Ovary (tissue), 3 donors: ENCODE data around the gene PIK3R1.

Experiments used
- CTCF ChIP-seq, 3 donors: fragments of 450-650 bp in 2 of 3; fragments of 200-600 bp in 1 of 3; IDR thresholded peaks; one replicate each; pipeline versions ENCODE4 v1.5.1 to v1.8.0; 2016 to 2022; ENCODE audit warnings: antibody characterized with exemption in 3 of 3, mild to moderate bottlenecking in 1 of 3
- EP300 ChIP-seq: sonication (generic); formaldehyde crosslinking; IDR thresholded peaks from one replicate; pipeline ENCODE4 v1.6.1; 2017; ENCODE audit warnings: antibody characterized with exemption
- POLR2A ChIP-seq: fragments of 450-650 bp; IDR thresholded peaks from one replicate; pipeline ENCODE4 v1.6.1; 2017; ENCODE audit warnings: antibody characterized with exemption, mild to moderate bottlenecking, moderate library complexity
- donor health status: DM: no; HTN: no; CAD: no.

DNA sequence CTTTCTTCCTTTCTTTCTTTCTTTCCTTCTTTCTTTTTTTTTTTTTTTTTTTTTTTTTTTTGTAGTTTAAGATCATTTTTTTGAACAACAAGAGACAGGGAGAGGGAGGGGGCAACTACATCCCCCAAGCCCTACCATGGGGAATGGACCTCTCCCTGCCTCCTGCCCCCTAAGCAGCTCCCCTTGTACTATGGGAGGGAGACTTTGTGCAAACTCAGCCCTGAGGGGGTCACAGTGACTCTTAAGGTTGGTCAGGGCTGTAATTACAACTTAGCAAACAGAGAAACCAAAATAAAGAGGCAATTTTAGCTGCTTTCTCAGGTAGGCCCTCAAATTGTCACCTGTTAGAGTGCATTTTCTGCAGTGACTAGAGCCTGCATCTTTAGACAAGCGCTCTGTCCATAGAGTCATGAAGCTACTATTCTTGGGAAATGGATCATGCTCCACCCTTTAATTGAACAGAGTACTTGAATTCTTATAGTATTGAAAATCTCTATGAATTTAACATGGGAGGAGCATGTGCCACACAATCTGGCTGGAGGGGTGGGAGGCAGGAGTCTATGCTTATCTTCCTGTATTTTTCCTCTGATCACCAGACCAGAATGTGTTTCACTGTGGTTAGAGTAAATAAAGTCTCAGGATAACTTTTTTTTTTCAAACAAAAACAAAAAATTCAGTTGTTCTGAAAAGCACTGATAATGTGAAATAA, 24.3 kb upstream of the PIK3R1 start:
- TF ChIP-seq POLR2A (no peak), CTCF (IDR thresholded peaks at IDR 0.05) (no peak), EP300 (no peak)
